Stimulated activated naive CD4-positive, alpha-beta T cell (primary cell): ENCODE measurements around the gene CCDC60.
"Not testable (repeated sequence)": the region's sequence is repeated elsewhere in the genome, so short reads cannot be mapped to it uniquely, and the experiment has no call there.

Experiments
- DNase-seq, 6 experiments: peaks; one replicate each; lab custom pipeline; 2025; lab: John Stamatoyannopoulos, UW

CCDC60 gene

DNA sequence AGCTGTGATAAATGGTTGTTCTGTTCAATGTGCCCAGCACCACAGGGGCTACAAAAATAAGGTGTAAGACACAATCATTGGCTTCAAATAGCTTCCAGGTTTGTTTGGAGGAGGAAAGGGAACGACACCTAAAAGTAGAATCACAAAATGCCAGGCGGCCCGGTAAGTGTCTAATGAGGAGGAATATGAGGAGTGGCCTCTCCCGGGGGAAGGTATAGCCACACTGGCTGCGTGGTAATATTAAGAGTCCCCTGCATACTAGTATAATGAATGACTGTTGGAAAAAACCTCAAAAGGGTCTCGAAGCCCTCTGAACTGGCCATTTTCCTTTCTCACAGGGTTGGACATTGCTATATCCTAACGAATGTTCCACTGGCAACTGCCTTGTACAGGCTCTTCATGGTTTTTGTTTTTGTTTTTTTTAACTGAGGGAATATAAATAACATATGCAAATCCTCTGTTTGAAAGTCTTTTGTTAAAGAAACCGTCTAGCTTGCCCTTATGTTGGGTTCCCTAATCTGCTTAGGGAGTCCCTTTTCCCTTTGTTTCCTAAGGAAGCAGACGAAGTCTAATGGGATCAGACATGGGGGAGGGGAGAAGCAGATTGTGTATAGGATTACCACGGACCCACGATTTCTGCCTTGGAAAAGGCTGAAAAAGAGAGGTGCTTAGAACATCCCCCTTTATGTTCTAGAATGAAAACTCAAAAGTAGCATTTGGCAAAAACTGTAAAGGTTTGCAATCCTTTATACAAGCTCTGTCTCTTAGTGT is 4.2 kb downstream of the CCDC60 start:
- DNase-seq, result no peak

DNA sequence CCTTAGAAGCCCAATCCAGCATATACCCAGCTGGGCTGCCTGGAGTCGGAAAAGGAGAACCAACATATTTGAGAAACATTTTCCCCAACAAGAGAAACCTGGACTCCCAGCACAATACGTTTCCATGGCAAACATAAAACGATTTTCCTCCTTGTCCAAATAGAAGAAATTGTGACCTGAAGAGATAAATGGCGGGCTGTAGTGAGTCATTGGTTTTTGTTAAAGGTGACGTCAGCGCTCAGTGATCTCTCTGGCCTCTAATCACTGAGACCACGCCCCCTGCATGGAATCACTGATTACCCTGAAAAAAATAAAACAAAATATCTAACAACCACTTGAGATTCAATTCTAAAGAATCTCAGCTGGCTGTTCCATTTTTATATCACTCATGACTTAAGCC is 6.0 kb downstream of the CCDC60 start:
- DNase-seq, result no peak

- no peak for DNase-seq
Measured at GRCh38 chr12:119341020-119341419, 6.5 kb downstream of the CCDC60 start.

- DNase-seq, result no peak
Measured at GRCh38 chr12:119341988-119342387, 7.5 kb downstream of the CCDC60 start.

GRCh38 chr12:119343130-119343529 is 8.6 kb downstream of the CCDC60 start:
- no peak for DNase-seq

- DNase-seq, result no peak
Measured at GRCh38 chr12:119354172-119354571, 19.6 kb downstream of the CCDC60 start.

GRCh38 chr12:119360366-119360765 is 25.8 kb downstream of the CCDC60 start:
- DNase-seq, result not testable (repeated sequence)

GRCh38 chr12:119363037-119363436 is 28.5 kb downstream of the CCDC60 start:
- no peak for DNase-seq

GRCh38 chr12:119363490-119363889 is 29.0 kb downstream of the CCDC60 start:
- no peak for DNase-seq

DNA sequence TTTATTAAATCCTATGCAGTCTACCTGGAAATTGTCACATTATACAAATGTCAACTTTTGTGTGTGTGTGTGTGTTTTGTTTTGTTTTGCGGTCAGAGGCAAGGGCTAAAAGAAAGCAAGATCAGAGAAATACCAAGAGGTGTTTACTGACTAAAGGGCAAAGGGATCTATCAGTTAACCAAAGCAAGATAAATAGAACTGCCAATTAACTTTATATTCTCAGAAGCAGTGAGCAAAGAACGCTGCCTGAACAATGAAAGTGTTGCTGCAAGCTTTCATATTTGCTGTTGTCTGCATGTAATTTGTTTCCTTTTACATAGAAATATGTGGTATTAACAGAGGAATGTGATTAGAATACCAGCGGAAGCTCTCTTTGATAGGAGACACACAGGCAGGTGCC is 30.9 kb downstream of the CCDC60 start:
- DNase-seq, result no peak

- DNase-seq, result no peak
Measured at GRCh38 chr12:119366007-119366406, 31.5 kb downstream of the CCDC60 start.

- no peak for DNase-seq
Measured at GRCh38 chr12:119369161-119369560, 34.6 kb downstream of the CCDC60 start.

GRCh38 chr12:119369907-119370546 is 35.5 kb downstream of the CCDC60 start:
- no peak for DNase-seq

DNA sequence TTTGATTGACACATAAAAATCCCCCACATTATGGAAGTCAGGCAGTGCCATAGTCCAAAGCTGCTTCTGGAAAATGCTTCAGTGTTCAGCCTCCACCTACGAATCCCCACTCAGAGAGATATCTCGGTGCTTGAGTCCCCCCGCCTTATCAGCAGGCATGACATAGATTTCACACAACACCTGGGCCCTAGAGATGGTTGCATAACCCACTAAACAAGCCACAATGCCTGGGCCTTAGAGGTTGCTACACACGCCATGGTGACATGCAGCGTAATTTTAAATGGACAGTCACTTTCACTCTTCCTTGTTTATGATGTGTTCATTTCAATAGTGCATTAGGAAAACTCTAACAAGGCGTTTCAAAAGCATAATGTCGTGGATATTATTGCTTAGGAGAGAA is 38.0 kb downstream of the CCDC60 start:
- DNase-seq, result no peak

GRCh38 chr12:119373001-119373400 is 38.5 kb downstream of the CCDC60 start:
- DNase-seq, result no peak

DNA sequence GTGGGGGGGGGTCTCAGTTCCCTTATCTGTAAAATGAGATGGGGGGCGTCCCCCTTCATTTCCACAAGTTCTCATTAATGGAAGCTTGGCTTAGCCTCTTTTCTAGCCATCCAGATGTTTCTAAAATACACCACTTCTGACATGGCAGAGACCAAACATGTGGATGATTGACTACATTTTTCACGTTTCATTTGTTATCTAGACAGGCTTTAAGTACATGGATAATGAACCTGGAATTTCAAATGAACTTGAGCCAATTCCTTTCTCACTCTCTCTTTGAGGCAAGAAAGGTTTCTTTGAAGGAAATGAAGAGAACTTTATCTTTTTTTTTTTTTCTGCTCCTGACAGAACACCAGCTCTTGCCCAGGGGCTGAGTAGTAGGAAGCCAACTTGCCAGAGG is 39.1 kb downstream of the CCDC60 start:
- DNase-seq, result no peak

- DNase-seq, result no peak
Measured at GRCh38 chr12:119374635-119375034, 40.1 kb downstream of the CCDC60 start.

- no peak for DNase-seq
Measured at GRCh38 chr12:119375075-119375882, 40.8 kb downstream of the CCDC60 start.

DNA sequence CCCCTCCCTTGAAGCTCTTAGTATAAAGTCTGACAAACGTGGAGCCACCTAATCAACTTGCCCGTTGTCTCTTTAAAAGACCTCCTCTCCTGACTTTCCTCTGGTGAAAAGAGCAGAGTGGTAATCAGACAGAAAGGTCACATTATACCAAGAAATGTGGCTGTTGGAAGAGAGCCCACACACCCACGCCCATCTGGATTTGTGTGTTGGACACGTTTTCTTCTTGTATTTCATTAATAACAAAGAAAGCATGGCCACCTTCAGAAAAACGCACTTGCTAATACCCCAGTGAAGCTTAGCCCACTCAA is 41.3 kb downstream of the CCDC60 start:
- no peak for DNase-seq

- DNase-seq, result no peak
Measured at GRCh38 chr12:119378903-119379302, 44.4 kb downstream of the CCDC60 start.

DNA sequence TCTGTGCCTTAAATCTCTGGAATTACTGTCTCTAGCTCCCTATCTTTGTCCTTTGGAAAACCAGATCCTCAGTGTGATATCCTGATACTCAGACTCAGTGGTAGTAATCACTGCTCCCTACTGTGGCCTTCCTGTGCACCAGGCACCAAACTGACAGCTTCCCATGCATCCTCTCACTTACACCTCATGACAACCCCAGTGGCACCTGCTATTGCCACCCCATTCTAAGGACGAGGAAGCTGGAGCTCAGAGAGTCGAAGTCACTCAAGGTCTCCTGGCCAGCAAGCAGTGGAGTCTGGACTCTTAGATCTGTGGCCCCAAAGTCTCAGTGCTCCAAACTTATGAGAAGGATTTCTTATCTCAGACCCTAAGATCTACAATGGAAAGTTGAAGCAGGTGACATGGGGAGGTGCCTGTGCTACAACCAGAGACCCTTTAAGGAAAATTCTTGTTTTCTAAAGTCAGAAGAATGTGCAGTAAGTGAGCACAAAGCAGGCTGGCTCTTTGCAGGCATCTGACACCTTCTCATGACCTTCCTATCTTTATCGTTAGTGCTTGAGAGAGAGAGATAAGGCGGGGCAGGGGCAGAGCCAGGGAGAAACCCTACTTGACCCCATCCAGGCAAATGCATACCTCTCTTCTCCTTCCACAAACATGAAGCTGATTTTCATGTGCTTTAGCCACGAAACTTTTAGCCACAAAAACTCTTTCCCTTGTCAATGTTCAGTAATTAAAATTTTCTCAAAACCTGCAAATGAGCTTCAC is 47.1 kb downstream of the CCDC60 start:
- DNase-seq, result no peak

DNA sequence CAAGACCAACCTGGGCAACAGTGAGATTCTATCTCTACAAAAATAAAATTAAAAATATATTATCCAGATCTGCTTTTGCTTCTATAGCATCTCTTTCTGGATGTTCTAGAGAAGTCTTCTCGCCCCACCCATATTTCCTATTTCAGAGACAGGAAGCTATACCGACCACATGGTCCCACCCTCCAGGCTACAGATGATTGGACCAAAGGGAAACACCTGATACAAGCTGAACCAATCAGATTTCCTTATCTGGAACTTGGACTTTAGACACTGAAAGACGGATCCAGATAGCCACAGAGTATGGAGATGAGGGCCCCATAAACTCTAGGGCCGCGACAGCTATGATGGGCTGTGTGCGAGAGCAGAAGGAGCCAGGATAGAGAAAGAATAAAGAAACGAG is 48.7 kb downstream of the CCDC60 start:
- no peak for DNase-seq
